Osteoblast (primary cell): ENCODE measurements around the gene ETV3. TPM values are rescaled to one million over a fixed set of nuclear protein-coding genes. Genes with fewer than 3 reads are reported as not detected.

Source experiments
- DNase-seq: peaks from one replicate; pipeline ENCODE4 v3.0.0; 2011; ENCODE audit warnings: low spot score, mixed read lengths; ENCODE audit not compliant: insufficient read length; ENCODE audit errors: missing footprints
- H2AFZ ChIP-seq: 2 replicates; pipeline ENCODE4 v1.6.0; 2011; ENCODE audit warnings: mild to moderate bottlenecking, low read length
- H3K27ac ChIP-seq: 2 replicates; pipeline ENCODE4 v1.5.1; 2011; ENCODE audit warnings: mild to moderate bottlenecking, low read depth, low read length, moderate library complexity
- H3K27me3 ChIP-seq: 2 replicates; pipeline ENCODE4 v1.6.0; 2012; ENCODE audit warnings: mild to moderate bottlenecking, control low read depth, inconsistent platforms, low read length, moderate library complexity; ENCODE audit not compliant: insufficient read depth
- H3K36me3 ChIP-seq: 2 replicates; pipeline ENCODE4 v1.5.1; 2011; ENCODE audit warnings: mild to moderate bottlenecking, low read length, control low read depth, moderate library complexity; ENCODE audit not compliant: insufficient read depth
- H3K4me1 ChIP-seq: 2 replicates; pipeline ENCODE4 v1.5.1; 2011; ENCODE audit warnings: mild to moderate bottlenecking, low read length, control low read depth, moderate library complexity; ENCODE audit not compliant: insufficient read depth
- H3K4me2 ChIP-seq: 2 replicates; pipeline ENCODE4 v1.6.0; 2011; ENCODE audit warnings: mild to moderate bottlenecking, low read length; ENCODE audit not compliant: insufficient read depth
- H3K4me3 ChIP-seq: fragments of 200-600 bp; sonication (generic); 3 replicates; pipeline ENCODE4 v1.5.1; 2012; ENCODE audit warnings: mild to moderate bottlenecking, low read length, inconsistent platforms; ENCODE audit not compliant: insufficient read depth
- H3K79me2 ChIP-seq: 2 replicates; pipeline ENCODE4 v1.6.0; 2012; ENCODE audit warnings: mild to moderate bottlenecking, low read length, control low read depth, inconsistent platforms; ENCODE audit not compliant: insufficient read depth
- H3K9me3 ChIP-seq: 2 replicates; pipeline ENCODE4 v1.5.1; 2011; ENCODE audit warnings: low read depth, low read length, control low read depth
- H4K20me1 ChIP-seq: 2 replicates; pipeline ENCODE4 v1.6.0; 2012; ENCODE audit warnings: mild to moderate bottlenecking, low read length, control low read depth; ENCODE audit not compliant: insufficient read depth
- CTCF ChIP-seq: IDR thresholded peaks from 2 replicates; pipeline ENCODE4 v1.5.1; 2011; ENCODE audit warnings: mild to moderate bottlenecking, low read depth, low read length, moderate library complexity; ENCODE audit errors: extremely low read depth
- total RNA-seq: library from RNA; depleted of rRNA; stranded (reverse); fragments of >200 nt; gene quantifications from 2 replicates; pipeline ENCODE4 v1.2.3, GENCODE V29; 2012

Gene ETV3
- total RNA-seq, 1 donor, result 14.8 TPM

GRCh38 chr1:157111396-157112165, 26.6 kb downstream of the ETV3 start:
- H3K79me2 ChIP-seq, result no peaks in the 10 kb centered on the region
- H3K4me3 ChIP-seq, result no peak overlapping the region
- peaks cover 34% of the 10 kb centered on the region for H3K27me3 ChIP-seq
- H4K20me1 ChIP-seq, result no peaks in the 10 kb centered on the region
- peaks cover 4% of the 10 kb centered on the region for H3K4me1 ChIP-seq
- no peaks in the 10 kb centered on the region for H3K36me3 ChIP-seq
- TF ChIP-seq CTCF, result no peak
- no peaks in the 10 kb centered on the region for H3K9me3 ChIP-seq
- peak; percentile 79 for DNase-seq
- no peak overlapping the region for H3K27ac ChIP-seq
- no peak overlapping the region for H2AFZ ChIP-seq
- H3K4me2 ChIP-seq, result no peak overlapping the region

GRCh38 chr1:157110686-157111085, 27.5 kb downstream of the ETV3 start:
- Histone ChIP-seq H2AFZ (no peak overlapping the region), H3K79me2 (no peaks in the 10 kb centered on the region), H3K9me3 (no peaks in the 10 kb centered on the region), H3K4me2 (no peak overlapping the region), H3K27ac (no peak overlapping the region), H3K36me3 (no peaks in the 10 kb centered on the region), H3K4me1 (peaks cover 11% of the 10 kb centered on the region), H3K27me3 (peaks cover 32% of the 10 kb centered on the region), H3K4me3 (no peak overlapping the region), H4K20me1 (no peaks in the 10 kb centered on the region)
- TF ChIP-seq CTCF, result no peak
- DNase-seq, result no peak

- peaks cover 32% of the 10 kb centered on the region for H3K27me3 ChIP-seq
- TF ChIP-seq CTCF, result no peak
- no peaks in the 10 kb centered on the region for H3K36me3 ChIP-seq
- no peak overlapping the region for H3K4me2 ChIP-seq
- no peak overlapping the region for H3K4me3 ChIP-seq
- H3K27ac ChIP-seq, result no peak overlapping the region
- no peaks in the 10 kb centered on the region for H4K20me1 ChIP-seq
- no peaks in the 10 kb centered on the region for H3K9me3 ChIP-seq
- DNase-seq, result no peak
- peaks cover 13% of the 10 kb centered on the region for H3K4me1 ChIP-seq
- H2AFZ ChIP-seq, result no peak overlapping the region
- no peaks in the 10 kb centered on the region for H3K79me2 ChIP-seq
Observed at GRCh38 chr1:157110003-157110402, 28.2 kb downstream of the ETV3 start.

GRCh38 chr1:157108448-157108847, 29.7 kb downstream of the ETV3 start:
- no peak for TF ChIP-seq CTCF
- H3K4me3 ChIP-seq, result no peak overlapping the region
- peaks cover 23% of the 10 kb centered on the region for H3K27me3 ChIP-seq
- H2AFZ ChIP-seq, result no peak overlapping the region
- no peaks in the 10 kb centered on the region for H3K36me3 ChIP-seq
- H3K4me2 ChIP-seq, result no peak overlapping the region
- no peaks in the 10 kb centered on the region for H4K20me1 ChIP-seq
- no peak for DNase-seq
- no peaks in the 10 kb centered on the region for H3K79me2 ChIP-seq
- H3K4me1 ChIP-seq, result peaks cover 20% of the 10 kb centered on the region
- H3K27ac ChIP-seq, result no peak overlapping the region
- no peaks in the 10 kb centered on the region for H3K9me3 ChIP-seq
